CD4-positive, alpha-beta T cell (primary cell): ENCODE results near the gene FSTL4. TPM values are rescaled to one million over a fixed set of nuclear protein-coding genes. Genes with fewer than 3 reads are reported as not detected.

Experiments used
- ATAC-seq: fragments of 200-7000 bp; cut with Tn5 transposase; one replicate; pipeline ENCODE4 v1.10.0; 2022; ENCODE audit warnings: mild to moderate bottlenecking; ENCODE audit not compliant: poor library complexity
- CTCF ChIA-PET: fragments of 350-600 bp; sonication (Branson Sonifier 250); formaldehyde crosslinking; loops from one replicate; lab custom pipeline; 2021; ENCODE audit warnings: antibody characterized with exemption, inconsistent platforms; lab: Charles Lee
- POLR2A ChIA-PET: fragments of 350-600 bp; sonication (Branson Sonifier 250); formaldehyde crosslinking; loops from one replicate; lab custom pipeline; 2021; ENCODE audit warnings: antibody characterized with exemption, inconsistent platforms; lab: Charles Lee
- DNase-seq, 14 experiments: peaks; one replicate each; pipeline ENCODE4 v3.0.0-alpha.2; 2013 to 2020; ENCODE audit warnings: mixed read lengths in 2 of 14
- H3K27ac ChIP-seq, 2 donors: one replicate each; pipeline versions ENCODE4 v1.5.1 to v1.7.0; 2013; ENCODE audit warnings: low read length in 2 of 2, low read depth in 1 of 2, mild to moderate bottlenecking in 1 of 2
- H3K27me3 ChIP-seq, 2 experiments: 1 replicate in 1 of 2; 2 replicates in 1 of 2; pipeline versions ENCODE4 v1.6.1 to v1.7.0; 2013; ENCODE audit warnings: low read length in 2 of 2, control low read depth in 1 of 2, mild to moderate bottlenecking in 1 of 2, moderate library complexity in 1 of 2; ENCODE audit not compliant: insufficient read depth in 2 of 2, control insufficient read depth in 1 of 2
- H3K36me3 ChIP-seq: one replicate; pipeline ENCODE4 v1.6.1; 2013; ENCODE audit warnings: low read length, control low read depth; ENCODE audit not compliant: insufficient read depth
- H3K4me1 ChIP-seq: one replicate; pipeline ENCODE4 v1.6.1; 2013; ENCODE audit warnings: low read length, control low read depth; ENCODE audit not compliant: insufficient read depth
- H3K4me3 ChIP-seq: one replicate; pipeline ENCODE4 v1.5.1; 2013; ENCODE audit warnings: mild to moderate bottlenecking, low read length, moderate library complexity
- H3K9me3 ChIP-seq, 2 experiments: 1 replicate in 1 of 2; 2 replicates in 1 of 2; pipeline versions ENCODE4 v1.6.1 to v1.7.0; 2013; ENCODE audit warnings: low read length in 2 of 2, mild to moderate bottlenecking in 2 of 2, control low read depth in 1 of 2, moderate library complexity in 1 of 2; ENCODE audit not compliant: control insufficient read depth in 1 of 2, insufficient read depth in 1 of 2
- H3K27ac Mint-ChIP-seq: one replicate; pipeline ENCODE4 v1.8.0; 2020; ENCODE audit warnings: mixed read lengths
- H3K27me3 Mint-ChIP-seq: one replicate; pipeline ENCODE4 v1.8.0; 2021; ENCODE audit warnings: mixed read lengths
- H3K36me3 Mint-ChIP-seq: one replicate; pipeline ENCODE4 v1.8.0; 2021; ENCODE audit warnings: low read depth, mixed read lengths
- H3K4me1 Mint-ChIP-seq: one replicate; pipeline ENCODE4 v1.8.0; 2021; ENCODE audit warnings: low read depth, mixed read lengths
- H3K4me3 Mint-ChIP-seq: one replicate; pipeline ENCODE4 v1.8.0; 2020; ENCODE audit warnings: mild to moderate bottlenecking, mixed read lengths
- H3K9me3 Mint-ChIP-seq: one replicate; pipeline ENCODE4 v1.8.0; 2020; ENCODE audit warnings: mixed read lengths
- intact Hi-C, 2 experiments: fragments of 100-400 bp; cut with DNase I in 1 of 2; cut with micrococcal nuclease in 1 of 2; formaldehyde crosslinking; loops; one replicate each; pipeline versions ENCODE4 v1.15.1 to v1.9.0; 2023 to 2025; cut with DNase I, micrococcal nuclease
- total RNA-seq, 174 experiments: library from RNA in 2 of 174; stranded (reverse) in 2 of 174; gene quantifications; one replicate each; pipeline ENCODE4 v1.2.3 and lab custom pipeline; 2021 to 2026
- TF ChIP-seq, protein P1 (sequence below): fragments of 200-600 bp; IDR thresholded peaks from one replicate; pipeline ENCODE4 v1.8.0; 2022; ENCODE audit warnings: antibody characterized with exemption, mild to moderate bottlenecking

Gene FSTL4
- total RNA-seq, 2 experiments from 2014 or later: not detected

DNA sequence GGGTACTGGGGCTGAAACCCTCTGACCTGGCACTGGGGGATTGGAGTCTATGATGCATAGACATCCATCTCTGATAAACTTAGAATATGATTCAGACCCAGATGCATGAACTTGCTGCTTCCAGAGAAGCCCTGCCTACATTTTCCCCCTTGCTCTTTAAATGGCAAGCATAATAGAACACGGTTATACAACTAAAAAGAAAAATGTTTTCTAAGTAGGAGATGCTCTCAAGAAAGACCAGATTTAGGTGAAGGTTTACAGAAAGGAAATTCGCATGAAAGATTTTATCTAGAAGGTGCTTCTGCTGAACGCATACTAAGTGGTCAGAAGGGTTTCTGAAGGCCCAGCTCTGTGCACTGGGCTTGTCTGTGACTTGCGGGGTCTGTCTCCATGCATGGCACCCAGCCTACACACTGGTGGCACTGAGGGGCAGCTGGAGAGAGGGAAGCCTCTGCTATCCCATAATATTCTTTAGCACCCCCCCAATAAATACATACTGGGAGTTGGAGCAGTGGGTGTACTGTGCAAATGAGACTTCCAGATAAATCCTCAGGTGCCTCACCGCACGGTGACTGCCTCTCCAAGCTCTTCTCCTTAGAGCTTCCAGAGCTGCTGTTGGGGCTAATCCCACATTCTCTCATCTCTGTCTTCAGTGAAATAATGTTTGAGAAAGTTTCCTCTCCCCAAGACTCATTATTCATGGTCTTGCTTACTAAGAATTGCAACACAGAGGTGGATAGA lies 114.6 kb downstream of the FSTL4 start:
- CTCF ChIA-PET: no interaction called here
- H3K4me1 Mint-ChIP-seq: no peaks in the 10 kb centered on the region
- no peaks in the 10 kb centered on the region for H3K9me3 Mint-ChIP-seq

DNA sequence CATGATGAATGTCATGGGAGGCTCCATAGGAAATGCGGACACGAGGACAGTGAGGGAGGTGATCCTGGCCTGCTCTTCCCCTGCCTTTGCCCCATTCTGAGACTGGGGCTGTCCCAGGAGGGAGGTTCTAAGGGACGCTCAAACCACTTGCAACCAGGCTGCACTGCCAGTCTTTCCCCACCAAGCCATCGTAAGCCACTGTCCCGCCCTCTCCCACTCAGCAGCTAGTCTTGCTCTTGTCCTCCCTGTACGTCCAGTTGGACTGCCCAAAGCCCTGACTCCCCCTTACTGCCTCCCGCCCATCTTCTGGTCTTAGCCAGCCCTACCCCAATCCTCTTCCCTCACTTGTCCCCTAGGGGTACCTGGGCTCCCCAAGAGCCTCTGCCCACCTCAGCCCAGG lies 115.7 kb downstream of the FSTL4 start:
- ChIA-PET POLR2A (no interaction called here), CTCF (no interaction called here)
- TF ChIP-seq, protein P1, sequence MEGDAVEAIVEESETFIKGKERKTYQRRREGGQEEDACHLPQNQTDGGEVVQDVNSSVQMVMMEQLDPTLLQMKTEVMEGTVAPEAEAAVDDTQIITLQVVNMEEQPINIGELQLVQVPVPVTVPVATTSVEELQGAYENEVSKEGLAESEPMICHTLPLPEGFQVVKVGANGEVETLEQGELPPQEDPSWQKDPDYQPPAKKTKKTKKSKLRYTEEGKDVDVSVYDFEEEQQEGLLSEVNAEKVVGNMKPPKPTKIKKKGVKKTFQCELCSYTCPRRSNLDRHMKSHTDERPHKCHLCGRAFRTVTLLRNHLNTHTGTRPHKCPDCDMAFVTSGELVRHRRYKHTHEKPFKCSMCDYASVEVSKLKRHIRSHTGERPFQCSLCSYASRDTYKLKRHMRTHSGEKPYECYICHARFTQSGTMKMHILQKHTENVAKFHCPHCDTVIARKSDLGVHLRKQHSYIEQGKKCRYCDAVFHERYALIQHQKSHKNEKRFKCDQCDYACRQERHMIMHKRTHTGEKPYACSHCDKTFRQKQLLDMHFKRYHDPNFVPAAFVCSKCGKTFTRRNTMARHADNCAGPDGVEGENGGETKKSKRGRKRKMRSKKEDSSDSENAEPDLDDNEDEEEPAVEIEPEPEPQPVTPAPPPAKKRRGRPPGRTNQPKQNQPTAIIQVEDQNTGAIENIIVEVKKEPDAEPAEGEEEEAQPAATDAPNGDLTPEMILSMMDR: no peak
- Mint-ChIP-seq H3K27ac (no peak overlapping the region), H3K4me1 (no peaks in the 10 kb centered on the region), H3K4me3 (no peak overlapping the region), H3K36me3 (no peaks in the 10 kb centered on the region), H3K27me3 (peaks cover 7% of the 10 kb centered on the region), H3K9me3 (no peaks in the 10 kb centered on the region)
- intact Hi-C loops: no loop called here
- Histone ChIP-seq H3K9me3 (no peaks in the 10 kb centered on the region), H3K36me3 (no peaks in the 10 kb centered on the region), H3K27me3 (peaks cover 4 to 5% of the 10 kb centered on the region in 2 experiments), H3K4me1 (no peaks in the 10 kb centered on the region), H3K4me3 (no peak overlapping the region), H3K27ac (no peak overlapping the region)
- ATAC-seq (no peak), DNase-seq (no peak)

More for the DNA sequence above, 114.6 kb downstream of the FSTL4 start:
- Histone ChIP-seq H3K4me1 (no peaks in the 10 kb centered on the region), H3K4me3 (no peak overlapping the region), H3K9me3 (no peaks in the 10 kb centered on the region), H3K27ac (no peak overlapping the region), H3K36me3 (no peaks in the 10 kb centered on the region), H3K27me3 (peaks cover 4 to 5% of the 10 kb centered on the region in 2 experiments)
- intact Hi-C loops: no loop called here
- ATAC-seq (no peak), DNase-seq (no peak)
- peaks cover 14% of the 10 kb centered on the region for H3K27me3 Mint-ChIP-seq
- no peak overlapping the region for H3K27ac Mint-ChIP-seq
- H3K4me3 Mint-ChIP-seq: no peak overlapping the region
- H3K36me3 Mint-ChIP-seq: no peaks in the 10 kb centered on the region
- POLR2A ChIA-PET: no interaction called here
- TF ChIP-seq, protein P1: no peak

DNA sequence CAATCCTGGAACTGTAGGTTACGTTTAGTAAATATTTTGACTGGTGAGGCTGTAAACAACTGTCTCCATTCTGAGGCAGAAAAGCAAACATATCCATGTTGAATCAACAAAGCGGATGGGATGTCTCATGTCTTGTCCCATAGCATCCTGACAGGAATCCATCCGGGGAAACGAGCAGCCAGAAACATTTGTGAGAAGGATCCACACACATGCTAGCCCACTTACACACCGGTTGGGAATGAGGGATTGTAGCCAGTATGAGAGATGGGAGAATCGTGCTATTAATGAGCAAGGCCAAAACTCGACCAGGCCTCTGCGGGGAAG lies 117.5 kb downstream of the FSTL4 start:
- Mint-ChIP-seq H3K4me1 (no peaks in the 10 kb centered on the region), H3K4me3 (no peak overlapping the region), H3K36me3 (no peaks in the 10 kb centered on the region), H3K9me3 (no peaks in the 10 kb centered on the region), H3K27ac (no peak overlapping the region), H3K27me3 (peaks cover 7% of the 10 kb centered on the region)
- POLR2A ChIA-PET: no interaction called here
- Histone ChIP-seq H3K36me3 (no peaks in the 10 kb centered on the region), H3K9me3 (no peaks in the 10 kb centered on the region), H3K27me3 (peaks cover 4 to 5% of the 10 kb centered on the region in 2 experiments), H3K4me1 (no peaks in the 10 kb centered on the region), H3K27ac (no peak overlapping the region), H3K4me3 (no peak overlapping the region)
- intact Hi-C loops: loop anchor here in 1 of 2 experiments (1.0 kb wide), 1 partner anchor 31 kb away; no protein-coding TSS in a partner anchor
- DNase-seq (no peak), ATAC-seq (no peak)
- TF ChIP-seq, protein P1: no peak
- CTCF ChIA-PET: no interaction called here
